ENCODE measurements around the gene ABLIM3.

- TF ChIP-seq CTCF (IDR thresholded peaks at IDR 0.05) = no peak
- TF ChIP-seq POLR2AphosphoS5 (IDR thresholded peaks at IDR 0.05) = no peak
- TF ChIP-seq POLR2A (IDR thresholded peaks at IDR 0.05) = no peak
- no peak for TF ChIP-seq EP300 (IDR thresholded peaks at IDR 0.05)
These were observed 121.0 kb downstream of the ABLIM3 start for GRCh38 chr5:149262315-149262714.

All from gastroesophageal sphincter (tissue), 3 donors.